Activated naive CD8-positive, alpha-beta T cell treated with anti-CD3 and anti-CD28 coated beads for 36 hours (primary cell): Measurements from ENCODE around the gene STXBP5. TPM values are rescaled to one million over a fixed set of nuclear protein-coding genes. Genes with fewer than 3 reads are reported as not detected.
A peak's percentile ranks its signal among the peaks of the same experiment; 100 is the strongest.
"Not testable (repeated sequence)": the region's sequence is repeated elsewhere in the genome, so short reads cannot be mapped to it uniquely, and the experiment has no call there.

Experiments used
- DNase-seq: peaks from one replicate; pipeline ENCODE4 v3.0.0; 2021
- H3K27ac Mint-ChIP-seq: one replicate; pipeline ENCODE4 v1.8.0; 2022; ENCODE audit warnings: mild to moderate bottlenecking, moderate library complexity, mixed read lengths
- H3K27me3 Mint-ChIP-seq: one replicate; pipeline ENCODE4 v1.8.0; 2022; ENCODE audit warnings: mild to moderate bottlenecking, mixed read lengths
- H3K36me3 Mint-ChIP-seq: one replicate; pipeline ENCODE4 v1.8.0; 2021; ENCODE audit warnings: mild to moderate bottlenecking, mixed read lengths
- H3K4me1 Mint-ChIP-seq: one replicate; pipeline ENCODE4 v1.8.0; 2021; ENCODE audit warnings: mixed read lengths
- H3K4me3 Mint-ChIP-seq: one replicate; pipeline ENCODE4 v1.8.0; 2022; ENCODE audit warnings: mild to moderate bottlenecking, moderate library complexity, mixed read lengths
- H3K9me3 Mint-ChIP-seq: one replicate; pipeline ENCODE4 v1.8.0; 2022; ENCODE audit warnings: mixed read lengths
- total RNA-seq, 2 experiments: library from RNA; stranded (reverse); gene quantifications; one replicate each; pipeline ENCODE4 v1.2.3, GENCODE V29; 2021

Gene STXBP5
- total RNA-seq, 2 experiments from 2014 or later, result 11.9 to 14.2 TPM

- H3K4me3 Mint-ChIP-seq, DNase-seq, H3K27ac Mint-ChIP-seq, H3K9me3 Mint-ChIP-seq, H3K27me3 Mint-ChIP-seq: not testable (repeated sequence)
- H3K4me1 Mint-ChIP-seq, result peaks cover 15% of the 10 kb centered on the region
- peaks cover 32% of the 10 kb centered on the region for H3K36me3 Mint-ChIP-seq
Observed at GRCh38 chr6:147380841-147381240, 176.6 kb downstream of the STXBP5 start.

GRCh38 chr6:147381712-147382111, 177.5 kb downstream of the STXBP5 start:
- no peak for DNase-seq
- Mint-ChIP-seq H3K4me1 (peaks cover 15% of the 10 kb centered on the region), H3K36me3 (peaks cover 28% of the 10 kb centered on the region), H3K27me3 (no peaks in the 10 kb centered on the region), H3K4me3 (no peak overlapping the region), H3K9me3 (peaks cover 2% of the 10 kb centered on the region), H3K27ac (no peak overlapping the region)

- no peaks in the 10 kb centered on the region for H3K27me3 Mint-ChIP-seq
- H3K4me1 Mint-ChIP-seq, result peaks cover 15% of the 10 kb centered on the region
- H3K4me3 Mint-ChIP-seq, result no peak overlapping the region
- peaks cover 2% of the 10 kb centered on the region for H3K9me3 Mint-ChIP-seq
- peaks cover 24% of the 10 kb centered on the region for H3K36me3 Mint-ChIP-seq
- no peak for DNase-seq
- no peak overlapping the region for H3K27ac Mint-ChIP-seq
Observed at GRCh38 chr6:147382945-147383554, 178.8 kb downstream of the STXBP5 start.

DNA sequence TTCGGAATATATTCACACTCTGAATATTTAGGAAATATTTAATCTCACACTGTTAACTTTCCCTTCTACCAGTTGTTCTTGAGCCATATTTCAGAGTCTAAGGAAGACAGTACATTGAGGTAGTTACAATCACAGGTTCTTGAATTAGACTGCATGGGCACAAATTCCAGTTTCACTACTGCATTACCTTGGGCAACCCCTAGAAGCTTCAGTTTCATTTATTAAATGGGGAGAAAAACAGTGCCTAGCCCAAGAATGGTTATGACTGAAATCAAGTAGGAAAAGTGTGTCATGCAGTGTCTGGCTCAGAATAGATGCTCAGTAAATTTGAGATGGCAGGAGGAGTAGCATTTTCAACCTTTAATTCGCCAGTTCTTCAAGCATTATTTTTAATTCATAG, 179.8 kb downstream of the STXBP5 start:
- Mint-ChIP-seq H3K4me1 (peaks cover 15% of the 10 kb centered on the region), H3K4me3 (no peak overlapping the region), H3K9me3 (peaks cover 2% of the 10 kb centered on the region), H3K36me3 (peaks cover 21% of the 10 kb centered on the region), H3K27me3 (no peaks in the 10 kb centered on the region), H3K27ac (no peak overlapping the region)
- no peak for DNase-seq

DNA sequence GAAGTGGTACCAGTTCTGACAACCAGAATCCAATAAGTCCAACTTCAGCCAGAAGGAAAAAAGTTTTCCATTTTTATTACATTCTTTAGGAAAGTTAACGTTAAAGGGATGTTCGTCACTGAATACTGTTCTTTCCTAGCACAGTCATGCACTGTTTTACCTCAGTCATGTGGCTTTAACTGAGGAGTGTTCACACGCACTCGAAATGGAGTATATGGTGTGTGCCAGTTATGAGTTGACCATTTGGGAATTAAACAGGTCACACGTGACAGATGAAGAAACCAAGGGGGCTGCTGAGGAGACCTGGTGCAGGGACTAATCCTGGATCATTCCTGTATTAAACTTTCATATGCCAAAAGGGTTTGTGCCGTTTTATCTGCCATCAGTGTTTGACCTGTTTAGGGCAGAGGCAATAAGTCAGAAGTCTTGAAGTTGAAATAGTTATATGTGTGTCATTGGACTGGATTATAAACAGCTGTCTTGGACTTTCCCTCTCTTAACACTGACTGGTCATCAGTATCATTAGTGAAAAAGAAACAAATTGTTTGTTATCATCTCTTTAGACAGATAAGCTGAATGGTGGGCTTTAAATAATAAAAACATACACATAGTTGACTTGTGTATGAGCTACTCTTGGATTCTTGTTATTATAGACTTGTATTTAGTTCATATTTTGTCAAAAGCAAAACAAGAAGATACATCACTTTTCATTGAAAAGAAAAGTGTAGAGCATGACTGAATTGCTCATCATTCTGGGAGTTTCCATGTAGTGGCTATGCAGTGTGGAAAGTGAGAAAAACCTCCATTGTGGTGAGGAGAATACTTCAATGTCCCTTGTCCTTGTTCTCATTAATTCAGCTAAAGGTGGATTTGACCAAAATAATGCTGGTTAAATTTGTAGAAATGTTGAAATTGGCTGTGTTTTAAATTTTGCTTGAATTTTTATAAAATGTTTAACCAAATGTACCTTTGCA, 180.8 kb downstream of the STXBP5 start:
- H3K27ac Mint-ChIP-seq, result peak overlapping the region; percentile 62

DNA sequence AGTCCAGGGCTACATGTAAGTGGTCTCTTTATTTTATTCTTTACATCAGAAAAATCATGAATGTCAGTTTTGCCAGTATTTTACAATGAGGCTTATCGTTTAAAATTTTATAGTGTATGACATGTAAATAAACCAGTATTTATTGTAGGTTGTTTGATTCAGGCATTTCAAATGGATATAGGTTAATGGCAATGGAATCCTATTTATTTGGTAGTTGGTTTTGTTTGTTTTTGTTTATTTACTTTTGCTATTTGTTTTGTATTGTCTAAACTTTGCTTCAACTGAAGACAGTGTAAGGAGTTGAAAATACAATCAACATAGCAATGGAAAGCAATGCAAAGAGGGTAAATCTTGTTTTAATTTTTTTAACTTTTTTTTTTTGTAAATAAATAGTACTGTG, 185.2 kb downstream of the STXBP5 start:
- DNase-seq, result no peak
- no peaks in the 10 kb centered on the region for H3K9me3 Mint-ChIP-seq
- peaks cover 2% of the 10 kb centered on the region for H3K36me3 Mint-ChIP-seq
- no peak overlapping the region for H3K4me3 Mint-ChIP-seq
- H3K27ac Mint-ChIP-seq, result no peak overlapping the region
- H3K4me1 Mint-ChIP-seq, result peaks cover 18% of the 10 kb centered on the region
- no peaks in the 10 kb centered on the region for H3K27me3 Mint-ChIP-seq

More for the DNA sequence above, 180.8 kb downstream of the STXBP5 start:
- Mint-ChIP-seq H3K27me3 (no peaks in the 10 kb centered on the region), H3K4me1 (peaks cover 15% of the 10 kb centered on the region), H3K36me3 (peaks cover 17% of the 10 kb centered on the region), H3K4me3 (no peak overlapping the region), H3K9me3 (peaks cover 2% of the 10 kb centered on the region)
- no peak for DNase-seq

DNA sequence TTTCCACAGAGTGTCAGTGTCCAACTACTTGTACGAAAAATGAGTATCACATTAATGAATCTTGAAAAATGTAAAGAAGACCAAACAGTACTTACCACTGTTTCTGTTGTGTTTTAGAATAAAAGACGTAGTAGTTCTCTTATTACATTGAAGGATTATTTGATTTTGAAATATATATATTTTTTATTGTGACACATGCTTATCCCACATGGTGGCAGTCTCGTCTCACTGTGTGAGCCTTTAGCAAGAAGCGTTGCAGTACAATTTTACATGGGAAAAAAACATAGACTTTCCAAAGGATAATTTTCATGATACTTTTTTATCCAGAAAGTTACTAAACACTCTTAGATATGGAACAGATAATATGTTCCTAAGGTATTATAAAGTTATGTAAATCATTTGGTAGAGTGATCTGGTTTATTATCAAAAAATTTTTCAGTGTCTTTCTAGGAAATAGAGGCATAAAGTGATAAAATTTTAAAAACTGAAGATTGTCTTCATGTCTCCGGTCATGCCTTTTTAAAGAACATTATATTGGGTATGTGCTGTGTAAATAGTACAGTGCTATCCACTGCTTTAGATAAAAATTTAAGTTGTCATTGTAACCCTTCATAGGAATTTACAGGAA, 186.8 kb downstream of the STXBP5 start:
- DNase-seq, result no peak
- Mint-ChIP-seq H3K4me3 (no peak overlapping the region), H3K27me3 (no peaks in the 10 kb centered on the region)

DNA sequence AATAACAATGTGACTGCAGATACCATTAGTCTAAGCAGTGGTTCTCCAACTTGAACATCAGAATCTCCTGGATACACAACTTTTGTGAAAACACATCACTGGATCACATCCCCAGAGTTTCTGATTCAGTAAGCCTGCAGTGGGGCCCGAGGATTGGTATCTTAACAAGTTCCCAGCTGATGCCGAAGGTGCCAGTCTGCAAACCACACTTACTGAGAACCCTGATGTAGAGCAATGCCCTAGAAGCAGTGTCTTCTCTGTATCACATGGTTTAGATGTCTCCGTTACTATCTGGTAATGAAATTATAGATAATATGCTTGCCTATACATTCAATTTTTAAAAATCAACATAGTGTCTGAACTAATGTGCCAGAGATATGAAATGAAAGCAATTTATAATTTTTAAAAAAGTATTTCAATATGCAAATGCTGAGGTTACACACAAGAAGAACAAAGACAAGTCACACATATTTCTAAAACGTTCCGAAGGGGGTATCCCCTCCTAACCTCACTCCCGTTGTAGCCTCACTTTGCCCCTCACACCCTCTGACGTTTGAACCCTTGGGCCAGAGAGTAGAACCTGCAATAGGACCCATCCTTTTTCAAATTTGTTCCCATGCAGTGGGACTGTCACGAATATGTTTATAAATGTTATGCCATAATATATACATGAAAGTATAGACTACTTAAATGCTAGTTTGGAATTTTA, 188.9 kb downstream of the STXBP5 start:
- Mint-ChIP-seq H3K9me3 (no peaks in the 10 kb centered on the region), H3K4me1 (peaks cover 8% of the 10 kb centered on the region), H3K36me3 (no peaks in the 10 kb centered on the region), H3K4me3 (no peak overlapping the region), H3K27ac (no peak overlapping the region), H3K27me3 (no peaks in the 10 kb centered on the region)
- no peak for DNase-seq

More for the DNA sequence above, 186.8 kb downstream of the STXBP5 start:
- Mint-ChIP-seq H3K36me3 (no peaks in the 10 kb centered on the region), H3K9me3 (no peaks in the 10 kb centered on the region), H3K4me1 (peaks cover 8% of the 10 kb centered on the region), H3K27ac (no peak overlapping the region)

- Mint-ChIP-seq H3K27ac (no peak overlapping the region), H3K27me3 (no peaks in the 10 kb centered on the region), H3K9me3 (no peaks in the 10 kb centered on the region), H3K4me3 (no peak overlapping the region), H3K36me3 (no peaks in the 10 kb centered on the region), H3K4me1 (peaks cover 8% of the 10 kb centered on the region)
- no peak for DNase-seq
Observed at GRCh38 chr6:147395158-147395557, 190.9 kb downstream of the STXBP5 start.

DNA sequence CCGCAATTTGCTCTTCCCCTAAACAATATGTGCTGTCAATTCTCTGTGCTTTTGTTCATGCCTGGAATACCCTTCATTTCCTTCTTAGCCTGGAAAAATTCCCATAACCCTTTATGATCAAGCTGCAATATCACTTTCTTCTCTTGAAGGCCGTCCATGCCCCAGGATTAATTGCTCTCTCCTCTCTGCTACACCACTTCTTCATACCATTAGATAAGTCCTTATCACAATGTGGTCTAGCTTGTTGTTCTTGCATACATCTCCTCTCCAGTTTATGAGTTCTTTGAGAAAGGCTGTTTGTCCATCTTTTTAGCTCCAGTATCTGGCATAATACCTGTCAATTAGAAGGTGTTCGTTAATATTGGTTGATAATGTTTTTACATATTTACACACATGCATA, 193.1 kb downstream of the STXBP5 start:
- H3K27me3 Mint-ChIP-seq, result no peaks in the 10 kb centered on the region
- no peak for DNase-seq
- peaks cover 9% of the 10 kb centered on the region for H3K9me3 Mint-ChIP-seq
- H3K27ac Mint-ChIP-seq, result no peak overlapping the region
- H3K4me3 Mint-ChIP-seq, result no peak overlapping the region
- H3K36me3 Mint-ChIP-seq, result peaks cover 2% of the 10 kb centered on the region
- peaks cover 8% of the 10 kb centered on the region for H3K4me1 Mint-ChIP-seq

DNA sequence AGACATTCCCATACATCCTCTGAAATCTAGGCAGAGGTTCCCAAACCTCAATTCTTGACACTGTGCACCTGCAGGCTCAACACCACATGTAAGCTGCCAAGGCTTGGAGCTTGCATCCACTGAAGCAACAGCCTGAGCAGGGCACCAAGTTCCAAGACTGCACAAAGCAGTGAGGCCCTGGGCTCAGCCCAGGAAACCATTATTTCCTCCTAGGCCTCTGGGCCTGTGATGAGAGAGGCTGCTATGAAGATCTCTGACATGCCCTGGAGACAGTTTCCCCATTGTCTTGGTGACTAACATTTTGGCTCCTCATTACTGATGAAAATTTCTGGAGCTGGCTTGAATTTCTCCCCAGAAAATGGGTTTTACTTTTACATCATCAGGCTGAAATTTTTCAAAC, 196.8 kb downstream of the STXBP5 start:
- H3K36me3 Mint-ChIP-seq, result peaks cover 2% of the 10 kb centered on the region
- no peak overlapping the region for H3K27ac Mint-ChIP-seq
- DNase-seq, result no peak
- no peaks in the 10 kb centered on the region for H3K27me3 Mint-ChIP-seq
- no peaks in the 10 kb centered on the region for H3K4me1 Mint-ChIP-seq
- H3K9me3 Mint-ChIP-seq, result peaks cover 11% of the 10 kb centered on the region
- no peak overlapping the region for H3K4me3 Mint-ChIP-seq

DNA sequence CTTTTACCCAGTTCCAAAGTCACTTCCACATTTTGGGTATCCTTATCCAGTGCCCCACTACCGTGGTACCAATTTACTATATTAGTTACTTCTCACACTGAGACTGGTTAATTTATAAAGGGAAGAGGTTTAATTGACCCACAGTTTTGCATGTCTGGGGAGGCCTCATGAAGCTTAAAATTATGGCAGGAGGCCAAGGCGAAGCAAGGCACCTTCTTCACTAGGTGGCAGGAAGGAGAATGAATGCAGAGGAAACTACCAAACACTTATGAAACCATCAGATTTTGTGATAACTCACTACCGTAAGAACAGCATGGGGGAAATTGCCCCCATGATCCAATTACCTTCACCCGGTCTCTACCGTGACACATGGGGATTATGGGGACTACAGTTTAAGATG, 197.6 kb downstream of the STXBP5 start:
- H3K36me3 Mint-ChIP-seq, result peaks cover 2% of the 10 kb centered on the region
- H3K27ac Mint-ChIP-seq, result no peak overlapping the region
- H3K4me3 Mint-ChIP-seq, result no peak overlapping the region
- DNase-seq, result no peak
- no peaks in the 10 kb centered on the region for H3K4me1 Mint-ChIP-seq
- H3K27me3 Mint-ChIP-seq, result no peaks in the 10 kb centered on the region
- peaks cover 11% of the 10 kb centered on the region for H3K9me3 Mint-ChIP-seq

GRCh38 chr6:147406783-147407182, 202.6 kb downstream of the STXBP5 start:
- Mint-ChIP-seq H3K4me3 (no peak overlapping the region), H3K9me3 (peaks cover 6% of the 10 kb centered on the region), H3K36me3 (no peaks in the 10 kb centered on the region), H3K27ac (no peak overlapping the region), H3K27me3 (peaks cover 7% of the 10 kb centered on the region), H3K4me1 (no peaks in the 10 kb centered on the region)
- DNase-seq, result no peak

DNA sequence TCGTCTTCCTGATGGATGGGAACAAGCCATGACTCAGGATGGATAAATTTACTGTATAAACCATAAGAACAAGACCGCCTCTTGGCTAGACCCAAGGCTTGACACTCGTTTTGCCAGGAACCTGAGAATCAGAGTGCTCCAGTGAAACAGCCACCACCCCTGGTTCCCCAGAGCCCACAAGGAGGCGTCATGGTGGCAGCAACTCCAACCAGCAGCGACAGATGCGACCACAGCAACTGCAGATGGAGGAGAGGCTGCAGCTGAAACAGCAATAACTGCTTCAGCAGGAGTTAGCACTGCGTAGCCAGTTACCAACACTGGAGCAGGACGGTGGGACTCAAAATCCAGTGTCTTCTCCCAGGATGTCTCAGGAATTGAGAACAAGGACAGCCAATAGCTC, 203.4 kb downstream of the STXBP5 start:
- H3K4me3 Mint-ChIP-seq, result no peak overlapping the region
- peaks cover 12% of the 10 kb centered on the region for H3K27me3 Mint-ChIP-seq
- H3K4me1 Mint-ChIP-seq, result no peaks in the 10 kb centered on the region
- no peaks in the 10 kb centered on the region for H3K36me3 Mint-ChIP-seq
- no peak overlapping the region for H3K27ac Mint-ChIP-seq
- H3K9me3 Mint-ChIP-seq, result peaks cover 1% of the 10 kb centered on the region
- no peak for DNase-seq

GRCh38 chr6:147416622-147417021, 212.4 kb downstream of the STXBP5 start:
- H3K36me3 Mint-ChIP-seq, result no peaks in the 10 kb centered on the region
- H3K4me3 Mint-ChIP-seq, result no peak overlapping the region
- DNase-seq, result no peak

More at GRCh38 chr6:147416622-147417021, 212.4 kb downstream of the STXBP5 start:
- Mint-ChIP-seq H3K9me3 (peaks cover 3% of the 10 kb centered on the region), H3K4me1 (no peaks in the 10 kb centered on the region), H3K27ac (no peak overlapping the region), H3K27me3 (peaks cover 11% of the 10 kb centered on the region)
